ENCODE results near the gene PADI3. TPM values are rescaled to one million over a fixed set of nuclear protein-coding genes. Genes with fewer than 3 reads are reported as not detected.

PADI3 gene
- polyA plus RNA-seq, 1 donor (not counting 4 experiments of a cell fraction or from before 2014, with no cell fraction given) = 6.1 TPM

- no peak for FAIRE-seq
- dilution Hi-C loops (cut with MboI; ENCODE audit: extremely low pct_ligation_motif_present, low sequenced_read_pairs) = no loop called here
These were observed 21.5 kb upstream of the PADI3 start for GRCh38 chr1:17227358-17227915.

GRCh38 chr1:17228619-17229018 lies 20.3 kb upstream of the PADI3 start:
- no peak overlapping the region for H2AFZ ChIP-seq (ENCODE audit: control insufficient read depth, low read length)
- dilution Hi-C loops (cut with MboI; ENCODE audit: extremely low pct_ligation_motif_present, low sequenced_read_pairs) = no loop called here
- FAIRE-seq (no peak), DNase-seq (ENCODE audit: low read depth, low spot score) (no peak)
- H3K27ac ChIP-seq (ENCODE audit: control insufficient read depth, insufficient read depth, low read length) = no peak overlapping the region
- H3K36me3 ChIP-seq (ENCODE audit: control insufficient read depth in 2 of 2, extremely low read depth in 1 of 2, insufficient read depth in 2 of 2, low read length in 2 of 2) = no peaks in the 10 kb centered on the region
- no peaks in the 10 kb centered on the region for H4K20me1 ChIP-seq (ENCODE audit: control insufficient read depth, extremely low read depth, insufficient read depth, low read length)
- H3K4me1 ChIP-seq (ENCODE audit: control insufficient read depth, extremely low read depth, insufficient read depth, low read length) = peaks cover 22% of the 10 kb centered on the region
- H3K4me2 ChIP-seq (ENCODE audit: control insufficient read depth, extremely low read depth, insufficient read depth, low read depth, low read length) = no peak overlapping the region
- TF ChIP-seq EZH2 (IDR thresholded peaks at IDR 0.05; ENCODE audit: low read length) (no peak), CTCF (optimal IDR thresholded peaks at IDR 0.05 in 1 of 3, IDR thresholded peaks at IDR 0.05 in 1 of 3, conservative IDR thresholded peaks at IDR 0.05 in 1 of 3; ENCODE audit: extremely low read depth in 1 of 3, insufficient read depth in 2 of 3, low read length in 3 of 3) (no peak)
- H3K27me3 ChIP-seq (ENCODE audit: control insufficient read depth, extremely low read depth, insufficient read depth, low read length) = no peaks in the 10 kb centered on the region
- no peaks in the 10 kb centered on the region for H3K9me1 ChIP-seq (ENCODE audit: control insufficient read depth, extremely low read depth, insufficient read depth, low read length)
- H3K9ac ChIP-seq (ENCODE audit: control insufficient read depth, extremely low read depth, insufficient read depth, low read length) = no peak overlapping the region
- H3K9me3 ChIP-seq (ENCODE audit: control insufficient read depth, low read depth, low read length) = no peaks in the 10 kb centered on the region
- no peaks in the 10 kb centered on the region for H3K79me2 ChIP-seq (ENCODE audit: control insufficient read depth, insufficient read depth, low read length)
- H3K4me3 ChIP-seq (ENCODE audit: control insufficient read depth in 2 of 3, extremely low read depth in 1 of 3, insufficient read depth in 2 of 3, low read depth in 1 of 3, low read length in 3 of 3) = no peak overlapping the region

More at GRCh38 chr1:17227358-17227915, 21.5 kb upstream of the PADI3 start:
- TF ChIP-seq CTCF (optimal IDR thresholded peaks at IDR 0.05 in 1 of 3, IDR thresholded peaks at IDR 0.05 in 1 of 3, conservative IDR thresholded peaks at IDR 0.05 in 1 of 3; ENCODE audit: extremely low read depth in 1 of 3, insufficient read depth in 2 of 3, low read length in 3 of 3) (no peak), EZH2 (IDR thresholded peaks at IDR 0.05; ENCODE audit: low read length) (no peak)
- no peaks in the 10 kb centered on the region for H3K9me3 ChIP-seq (ENCODE audit: control insufficient read depth, low read depth, low read length)
- no peak for DNase-seq (ENCODE audit: low read depth, low spot score)
- no peaks in the 10 kb centered on the region for H3K36me3 ChIP-seq (ENCODE audit: control insufficient read depth in 2 of 2, extremely low read depth in 1 of 2, insufficient read depth in 2 of 2, low read length in 2 of 2)
- no peak overlapping the region for H3K4me3 ChIP-seq (ENCODE audit: control insufficient read depth in 2 of 3, extremely low read depth in 1 of 3, insufficient read depth in 2 of 3, low read depth in 1 of 3, low read length in 3 of 3)
- no peaks in the 10 kb centered on the region for H3K79me2 ChIP-seq (ENCODE audit: control insufficient read depth, insufficient read depth, low read length)
- no peak overlapping the region for H2AFZ ChIP-seq (ENCODE audit: control insufficient read depth, low read length)
- no peaks in the 10 kb centered on the region for H4K20me1 ChIP-seq (ENCODE audit: control insufficient read depth, extremely low read depth, insufficient read depth, low read length)
- no peak overlapping the region for H3K4me2 ChIP-seq (ENCODE audit: control insufficient read depth, extremely low read depth, insufficient read depth, low read depth, low read length)
- H3K4me1 ChIP-seq (ENCODE audit: control insufficient read depth, extremely low read depth, insufficient read depth, low read length) = peaks cover 11% of the 10 kb centered on the region
- H3K27ac ChIP-seq (ENCODE audit: control insufficient read depth, insufficient read depth, low read length) = no peak overlapping the region
- no peak overlapping the region for H3K9ac ChIP-seq (ENCODE audit: control insufficient read depth, extremely low read depth, insufficient read depth, low read length)
- H3K27me3 ChIP-seq (ENCODE audit: control insufficient read depth, extremely low read depth, insufficient read depth, low read length) = no peaks in the 10 kb centered on the region
- H3K9me1 ChIP-seq (ENCODE audit: control insufficient read depth, extremely low read depth, insufficient read depth, low read length) = no peaks in the 10 kb centered on the region
